ENCODE results near the gene FGFBP3.
"Not testable (repeated sequence)": the region's sequence is repeated elsewhere in the genome, so short reads cannot be mapped to it uniquely, and the experiment has no call there.

The FGFBP3 gene

DNA sequence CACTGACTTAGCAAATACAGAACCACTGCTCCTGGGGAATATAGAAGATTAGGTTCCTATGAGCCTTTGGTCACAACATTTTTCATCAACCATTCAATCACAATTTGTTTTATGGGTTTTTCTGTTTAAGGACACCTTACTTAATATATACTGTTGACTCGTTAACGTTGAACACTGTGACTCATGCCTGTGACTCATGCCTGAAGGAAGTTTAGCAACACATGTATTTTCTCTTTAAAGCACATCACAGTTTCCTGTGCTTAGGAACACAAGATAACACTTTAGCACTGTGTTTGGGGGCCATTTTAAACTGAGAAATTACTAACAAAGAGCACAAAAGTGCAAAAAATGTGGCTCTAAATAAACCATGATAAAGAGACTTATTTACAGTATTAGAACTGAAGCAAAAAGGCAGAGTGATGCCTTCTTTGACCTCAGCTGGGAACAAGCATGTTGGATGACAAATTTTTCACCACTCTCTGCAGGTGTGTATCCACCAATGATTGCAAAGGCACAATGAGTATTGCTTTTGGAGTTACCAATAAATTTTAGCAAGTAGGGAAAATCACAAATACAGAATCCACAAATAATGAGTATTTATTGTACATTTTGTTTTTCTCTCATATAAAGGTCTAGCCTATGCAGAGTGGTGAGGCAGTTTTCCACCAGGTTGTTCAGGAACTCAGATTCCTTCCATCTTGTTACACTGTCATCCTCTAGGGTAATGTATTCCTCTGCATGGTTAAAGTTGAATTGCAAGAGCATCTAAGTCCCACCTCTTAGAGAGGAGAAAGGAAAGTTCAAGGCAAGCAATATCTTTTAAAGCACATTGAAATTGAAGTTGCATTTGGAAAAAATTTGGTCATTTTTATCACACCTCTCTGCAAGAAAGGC, 7.3 kb downstream of the FGFBP3 start:
- TF ChIP-seq CTCF (IDR thresholded peaks at IDR 0.05; ENCODE audit: low read depth, low read length) (no peak), EZH2phosphoT487 (IDR thresholded peaks at IDR 0.05; ENCODE audit: low read depth) (no peak)
- H4K20me1 ChIP-seq (ENCODE audit: insufficient read depth, low read length): no peaks in the 10 kb centered on the region
- H2AFZ ChIP-seq (ENCODE audit: low read depth, low read length): no peak overlapping the region
- no peaks in the 10 kb centered on the region for H3K9me3 ChIP-seq (ENCODE audit: insufficient read depth, low read length)
- no peaks in the 10 kb centered on the region; the same call in 1 of the 2 replicates for H3K4me1 ChIP-seq (ENCODE audit: low read length)
- no peak overlapping the region for H3K4me2 ChIP-seq (ENCODE audit: low read length)
- H3K79me2 ChIP-seq (ENCODE audit: low read length): no peaks in the 10 kb centered on the region
- H3K27me3 ChIP-seq (ENCODE audit: low read depth, low read length): no peaks in the 10 kb centered on the region
- H3K27ac ChIP-seq (ENCODE audit: low read length): no peak overlapping the region
- H3K4me3 ChIP-seq (ENCODE audit: low read length): no peak overlapping the region
- no peaks in the 10 kb centered on the region for H3K36me3 ChIP-seq (replicated peaks; ENCODE audit: low read depth, low read length)
- no peak overlapping the region for H3K9ac ChIP-seq (ENCODE audit: low read length)

GRCh38 chr10:91897421-91897820, 11.9 kb downstream of the FGFBP3 start:
- H3K36me3 ChIP-seq (replicated peaks; ENCODE audit: low read depth, low read length): no peaks in the 10 kb centered on the region
- no peaks in the 10 kb centered on the region for H3K79me2 ChIP-seq (ENCODE audit: low read length)
- H3K4me2 ChIP-seq (ENCODE audit: low read length): no peak overlapping the region
- no peak overlapping the region for H3K27ac ChIP-seq (ENCODE audit: low read length)
- no peak overlapping the region for H3K4me3 ChIP-seq (ENCODE audit: low read length)
- H3K27me3 ChIP-seq (ENCODE audit: low read depth, low read length): no peaks in the 10 kb centered on the region
- no peak overlapping the region for H3K9ac ChIP-seq (ENCODE audit: low read length)
- no peaks in the 10 kb centered on the region for H4K20me1 ChIP-seq (ENCODE audit: insufficient read depth, low read length)
- no peaks in the 10 kb centered on the region for H3K9me3 ChIP-seq (ENCODE audit: insufficient read depth, low read length)
- no peak for TF ChIP-seq CTCF (IDR thresholded peaks at IDR 0.05; ENCODE audit: low read depth, low read length)
- no peak for TF ChIP-seq EZH2phosphoT487 (IDR thresholded peaks at IDR 0.05; ENCODE audit: low read depth)
- H2AFZ ChIP-seq (ENCODE audit: low read depth, low read length): no peak overlapping the region
- peaks cover 10% of the 10 kb centered on the region for H3K4me1 ChIP-seq (ENCODE audit: low read length)

DNA sequence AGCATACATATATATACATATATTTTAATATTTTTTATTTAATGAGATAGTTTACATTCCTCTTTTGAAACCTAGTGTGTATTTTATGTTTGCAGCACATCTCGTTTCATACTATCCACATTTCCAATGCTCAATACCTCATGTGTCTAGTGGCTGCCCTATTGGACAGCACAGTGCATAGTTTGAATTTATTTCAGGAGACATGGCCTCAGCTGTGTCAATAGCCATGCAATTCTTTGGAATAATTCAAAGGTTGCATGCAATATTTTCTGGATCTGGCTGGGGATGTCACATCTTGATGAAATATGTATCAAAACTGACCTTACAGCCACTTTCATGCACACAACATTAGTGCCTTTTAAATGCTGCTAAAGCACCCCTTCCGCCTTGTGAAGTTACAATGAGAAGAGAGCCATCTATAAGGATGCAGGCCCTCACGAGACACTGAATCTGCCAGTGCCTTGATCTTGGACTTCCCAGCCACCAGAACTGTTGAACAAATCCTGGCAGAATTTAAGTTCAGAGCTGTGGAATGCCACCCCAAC, 13.0 kb downstream of the FGFBP3 start:
- H3K9ac ChIP-seq (ENCODE audit: low read length): no peak overlapping the region
- H3K4me1 ChIP-seq (ENCODE audit: low read length): peaks cover 10% of the 10 kb centered on the region
- TF ChIP-seq EZH2phosphoT487 (IDR thresholded peaks at IDR 0.05; ENCODE audit: low read depth) (no peak), CTCF (IDR thresholded peaks at IDR 0.05; ENCODE audit: low read depth, low read length) (no peak)
- H4K20me1 ChIP-seq (ENCODE audit: insufficient read depth, low read length): no peaks in the 10 kb centered on the region
- no peak overlapping the region for H3K4me3 ChIP-seq (ENCODE audit: low read length)
- H3K9me3 ChIP-seq (ENCODE audit: insufficient read depth, low read length): no peaks in the 10 kb centered on the region
- H3K27me3 ChIP-seq (ENCODE audit: low read depth, low read length): no peaks in the 10 kb centered on the region
- H3K27ac ChIP-seq (ENCODE audit: low read length): no peak overlapping the region
- no peaks in the 10 kb centered on the region for H3K36me3 ChIP-seq (replicated peaks; ENCODE audit: low read depth, low read length)
- H3K4me2 ChIP-seq (ENCODE audit: low read length): no peak overlapping the region
- H3K79me2 ChIP-seq (ENCODE audit: low read length): no peaks in the 10 kb centered on the region
- H2AFZ ChIP-seq (ENCODE audit: low read depth, low read length): no peak overlapping the region

DNA sequence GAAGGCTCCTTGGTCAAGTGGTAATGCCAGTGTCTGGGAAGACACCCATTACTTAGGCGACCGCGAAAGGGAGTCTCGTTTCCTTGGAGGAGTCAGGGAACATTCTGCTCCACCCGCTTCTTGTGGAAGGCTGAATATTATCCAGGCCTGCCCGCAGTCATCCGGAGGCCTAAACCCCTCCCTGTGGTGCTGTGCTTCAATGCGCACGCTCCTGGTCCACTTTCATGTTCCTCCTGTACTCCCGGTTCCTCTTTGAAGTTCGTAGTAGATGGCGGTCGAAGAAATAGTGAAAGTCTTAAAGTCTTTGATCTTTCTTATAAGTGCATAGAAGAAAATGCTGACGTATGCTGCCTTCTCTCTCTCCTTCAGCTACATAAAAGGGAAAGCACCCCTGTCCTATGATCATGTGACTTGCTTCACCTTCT, 15.0 kb downstream of the FGFBP3 start:
- not testable (repeated sequence) for H3K36me3 ChIP-seq (replicated peaks; ENCODE audit: low read depth, low read length); H3K27me3 ChIP-seq (ENCODE audit: low read depth, low read length)
- peak overlapping the region; percentile 66 for H3K4me3 ChIP-seq (ENCODE audit: low read length)

More for the DNA sequence above, 15.0 kb downstream of the FGFBP3 start:
- H3K4me2 ChIP-seq (ENCODE audit: low read length): peak overlapping the region; percentile 76
- H3K27ac ChIP-seq (ENCODE audit: low read length): peak overlapping the region; percentile 64
- peak overlapping the region; percentile 47; the same call in 1 of the 2 replicates for H3K9ac ChIP-seq (ENCODE audit: low read length)
- H3K4me1 ChIP-seq (ENCODE audit: low read length); H2AFZ ChIP-seq (ENCODE audit: low read depth, low read length); H3K9me3 ChIP-seq (ENCODE audit: insufficient read depth, low read length); H4K20me1 ChIP-seq (ENCODE audit: insufficient read depth, low read length); H3K79me2 ChIP-seq (ENCODE audit: low read length): not testable (repeated sequence)

All from OCI-LY3 (cell line).